Gastroesophageal sphincter (tissue), 3 donors: ENCODE measurements around the gene MUC5B.

ENCODE experiments used
- EP300 ChIP-seq: sonication (generic); formaldehyde crosslinking; IDR thresholded peaks from one replicate; pipeline ENCODE4 v1.6.1; 2017; ENCODE audit warnings: antibody characterized with exemption, mild to moderate bottlenecking
- POLR2A ChIP-seq, 2 donors: fragments of 450-650 bp; IDR thresholded peaks; one replicate each; pipeline ENCODE4 v1.6.1; 2017; ENCODE audit warnings: antibody characterized with exemption in 2 of 2, mild to moderate bottlenecking in 2 of 2, moderate library complexity in 1 of 2
- POLR2AphosphoS5 ChIP-seq: sonication (generic); formaldehyde crosslinking; IDR thresholded peaks from one replicate; pipeline ENCODE4 v1.6.1; 2017; ENCODE audit warnings: antibody characterized with exemption
- TF ChIP-seq, protein P1 (sequence below), 4 experiments: fragments of 200-600 bp in 2 of 4; fragments of 450-650 bp in 2 of 4; sonication (generic) in 1 of 4; IDR thresholded peaks; one replicate each; pipeline ENCODE4 v1.5.1; 2017 to 2019; ENCODE audit warnings: antibody characterized with exemption in 4 of 4, mild to moderate bottlenecking in 2 of 4, moderate library complexity in 2 of 4

DNA sequence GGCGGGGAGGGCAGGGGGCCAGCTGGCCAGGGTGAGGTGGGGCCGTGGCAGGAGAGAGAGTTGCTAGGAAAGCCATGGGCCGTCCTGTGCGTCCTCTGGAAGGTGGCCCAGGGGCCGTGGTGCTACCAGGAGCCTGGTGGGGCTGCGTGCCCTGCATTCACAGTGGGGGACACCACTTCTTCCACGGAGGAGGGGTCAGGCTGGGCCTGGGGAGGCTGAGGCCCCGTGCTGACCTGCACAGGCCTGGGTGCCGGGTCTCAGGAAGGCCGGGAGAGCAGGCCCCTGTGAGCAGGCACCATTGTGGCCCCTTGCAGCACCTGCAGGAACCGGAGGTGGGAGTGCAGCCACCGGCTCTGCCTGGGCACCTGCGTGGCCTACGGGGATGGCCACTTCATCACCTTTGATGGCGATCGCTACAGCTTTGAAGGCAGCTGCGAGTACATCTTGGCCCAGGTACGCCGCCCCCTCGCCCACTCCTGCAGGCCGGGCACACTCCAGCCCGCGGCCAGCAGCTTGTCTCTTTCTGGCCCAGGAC is 12.0 kb downstream of the MUC5B start:
- TF ChIP-seq, protein P1, sequence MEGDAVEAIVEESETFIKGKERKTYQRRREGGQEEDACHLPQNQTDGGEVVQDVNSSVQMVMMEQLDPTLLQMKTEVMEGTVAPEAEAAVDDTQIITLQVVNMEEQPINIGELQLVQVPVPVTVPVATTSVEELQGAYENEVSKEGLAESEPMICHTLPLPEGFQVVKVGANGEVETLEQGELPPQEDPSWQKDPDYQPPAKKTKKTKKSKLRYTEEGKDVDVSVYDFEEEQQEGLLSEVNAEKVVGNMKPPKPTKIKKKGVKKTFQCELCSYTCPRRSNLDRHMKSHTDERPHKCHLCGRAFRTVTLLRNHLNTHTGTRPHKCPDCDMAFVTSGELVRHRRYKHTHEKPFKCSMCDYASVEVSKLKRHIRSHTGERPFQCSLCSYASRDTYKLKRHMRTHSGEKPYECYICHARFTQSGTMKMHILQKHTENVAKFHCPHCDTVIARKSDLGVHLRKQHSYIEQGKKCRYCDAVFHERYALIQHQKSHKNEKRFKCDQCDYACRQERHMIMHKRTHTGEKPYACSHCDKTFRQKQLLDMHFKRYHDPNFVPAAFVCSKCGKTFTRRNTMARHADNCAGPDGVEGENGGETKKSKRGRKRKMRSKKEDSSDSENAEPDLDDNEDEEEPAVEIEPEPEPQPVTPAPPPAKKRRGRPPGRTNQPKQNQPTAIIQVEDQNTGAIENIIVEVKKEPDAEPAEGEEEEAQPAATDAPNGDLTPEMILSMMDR (IDR thresholded peaks at IDR 0.05): no peak
- TF ChIP-seq EP300 (no peak), POLR2A (IDR thresholded peaks at IDR 0.05) (no peak), POLR2AphosphoS5 (no peak)
